ENCODE measurements around the gene DNAH17. TPM values are rescaled to one million over a fixed set of nuclear protein-coding genes. Genes with fewer than 3 reads are reported as not detected.

Gene DNAH17
- total and polyA plus RNA-seq, 2 donors (not counting 3 experiments of a cell fraction or from before 2014, with no cell fraction given) = not detected

DNA sequence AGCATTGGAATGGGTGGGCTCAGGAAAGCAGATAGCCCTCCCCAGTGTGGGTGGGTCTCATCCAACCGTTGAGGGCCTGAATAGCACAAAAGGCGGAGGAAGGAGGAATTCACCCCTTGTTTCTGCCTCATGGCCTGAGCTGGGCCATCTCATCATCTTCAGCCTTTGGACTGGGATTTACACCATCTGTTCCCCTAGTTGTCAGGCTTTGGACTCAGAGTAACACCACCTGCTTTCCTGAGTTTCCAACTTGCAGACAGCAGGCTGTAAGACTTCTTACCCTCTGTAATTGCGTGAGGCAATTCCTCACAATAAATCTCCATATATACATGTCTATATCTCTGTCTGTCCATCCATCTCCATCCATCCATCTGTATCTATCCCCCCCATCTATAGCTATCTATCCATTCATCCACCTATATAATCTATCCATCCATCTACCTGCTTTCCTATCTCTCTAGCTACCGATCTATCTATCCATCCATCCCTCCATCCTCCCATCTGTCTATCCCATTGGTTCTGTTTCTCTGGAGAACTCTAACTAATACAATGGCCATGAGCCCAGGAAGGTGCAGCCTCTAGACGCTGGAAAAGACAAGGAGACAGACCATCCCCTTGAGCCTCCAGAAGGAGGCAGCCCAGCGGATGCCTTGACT lies 21.3 kb downstream of the DNAH17 start:
- no peaks in the 10 kb centered on the region for H3K4me1 ChIP-seq (ENCODE audit: control insufficient read depth, extremely low read depth, insufficient read depth, low read length)
- TF ChIP-seq EZH2 (IDR thresholded peaks at IDR 0.05; ENCODE audit: borderline replicate concordance, low read depth, low read length, severe bottlenecking) = no peak
- TF ChIP-seq POLR2A (IDR thresholded peaks at IDR 0.05; ENCODE audit: low read depth, low read length) = no peak
- TF ChIP-seq FOS (IDR thresholded peaks at IDR 0.05; ENCODE audit: borderline replicate concordance, insufficient read depth, low read length) = no peak
- TF ChIP-seq, protein P1, sequence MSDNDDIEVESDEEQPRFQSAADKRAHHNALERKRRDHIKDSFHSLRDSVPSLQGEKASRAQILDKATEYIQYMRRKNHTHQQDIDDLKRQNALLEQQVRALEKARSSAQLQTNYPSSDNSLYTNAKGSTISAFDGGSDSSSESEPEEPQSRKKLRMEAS (IDR thresholded peaks at IDR 0.05; ENCODE audit: insufficient read depth, insufficient read length) = no peak
- TF ChIP-seq POLR2AphosphoS5 (IDR thresholded peaks at IDR 0.05; ENCODE audit: insufficient read depth, low read depth, low read length) = no peak
- TF ChIP-seq MYC (IDR thresholded peaks at IDR 0.05; ENCODE audit: low read depth, low read length) = no peak
- TF ChIP-seq, protein P2, sequence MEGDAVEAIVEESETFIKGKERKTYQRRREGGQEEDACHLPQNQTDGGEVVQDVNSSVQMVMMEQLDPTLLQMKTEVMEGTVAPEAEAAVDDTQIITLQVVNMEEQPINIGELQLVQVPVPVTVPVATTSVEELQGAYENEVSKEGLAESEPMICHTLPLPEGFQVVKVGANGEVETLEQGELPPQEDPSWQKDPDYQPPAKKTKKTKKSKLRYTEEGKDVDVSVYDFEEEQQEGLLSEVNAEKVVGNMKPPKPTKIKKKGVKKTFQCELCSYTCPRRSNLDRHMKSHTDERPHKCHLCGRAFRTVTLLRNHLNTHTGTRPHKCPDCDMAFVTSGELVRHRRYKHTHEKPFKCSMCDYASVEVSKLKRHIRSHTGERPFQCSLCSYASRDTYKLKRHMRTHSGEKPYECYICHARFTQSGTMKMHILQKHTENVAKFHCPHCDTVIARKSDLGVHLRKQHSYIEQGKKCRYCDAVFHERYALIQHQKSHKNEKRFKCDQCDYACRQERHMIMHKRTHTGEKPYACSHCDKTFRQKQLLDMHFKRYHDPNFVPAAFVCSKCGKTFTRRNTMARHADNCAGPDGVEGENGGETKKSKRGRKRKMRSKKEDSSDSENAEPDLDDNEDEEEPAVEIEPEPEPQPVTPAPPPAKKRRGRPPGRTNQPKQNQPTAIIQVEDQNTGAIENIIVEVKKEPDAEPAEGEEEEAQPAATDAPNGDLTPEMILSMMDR (IDR thresholded peaks at IDR 0.05; ENCODE audit: extremely low read depth in 1 of 2, insufficient read depth in 1 of 2, low read depth in 1 of 2, low read length in 2 of 2) = no peak
- TF ChIP-seq GATA2 (IDR thresholded peaks at IDR 0.05; ENCODE audit: insufficient read depth, insufficient read length, low read depth, low read length) = no peak
- no peak for TF ChIP-seq JUN (IDR thresholded peaks at IDR 0.05; ENCODE audit: borderline replicate concordance, insufficient read depth, insufficient read length, low read depth)
- POLR2A ChIA-PET = no interaction called here
- H3K36me3 ChIP-seq (ENCODE audit: control insufficient read depth in 2 of 2, extremely low read depth in 1 of 2, insufficient read depth in 2 of 2, low read length in 2 of 2) = no peaks in the 10 kb centered on the region
- FAIRE-seq (no peak), DNase-seq (ENCODE audit: low read depth, low spot score) (no peak)
- H3K4me2 ChIP-seq (ENCODE audit: insufficient read depth, low read length) = no peak overlapping the region
- no peaks in the 10 kb centered on the region for H4K20me1 ChIP-seq (replicated peaks; ENCODE audit: control insufficient read depth, extremely low read depth, insufficient read depth, low read length)
- H2AFZ ChIP-seq (ENCODE audit: low read depth, low read length) = no peak overlapping the region
- no peaks in the 10 kb centered on the region for H3K27me3 ChIP-seq (ENCODE audit: control insufficient read depth in 2 of 2, insufficient read depth in 2 of 2, low read length in 2 of 2)
- no peak overlapping the region for H3K4me3 ChIP-seq (replicated peaks in 1 of 3; ENCODE audit: insufficient read depth in 1 of 3, low read depth in 1 of 3, low read length in 3 of 3)
- CTCF ChIA-PET = interaction anchor here (1.1 to 1.3 kb wide), 2 partner anchors 49 to 59 kb away, joined by 3 to 4 read pairs; no protein-coding TSS in a partner anchor
- intact Hi-C loops (cut with micrococcal nuclease) (no loop called here), dilution Hi-C loops (cut with MboI; ENCODE audit: extremely low pct_ligation_motif_present, low sequenced_read_pairs) (no loop called here)
- no peaks in the 10 kb centered on the region for H3K9me1 ChIP-seq (replicated peaks; ENCODE audit: control insufficient read depth, extremely low read depth, insufficient read depth, low read length)
- H3K27ac ChIP-seq (ENCODE audit: insufficient read depth, low read depth, low read length) = no peak overlapping the region
- no peaks in the 10 kb centered on the region for H3K79me2 ChIP-seq (ENCODE audit: control insufficient read depth, insufficient read depth, low read length)
- no peaks in the 10 kb centered on the region for H3K9me3 ChIP-seq (replicated peaks; ENCODE audit: control insufficient read depth, insufficient read depth, low read length)
- no peak overlapping the region for H3K9ac ChIP-seq (replicated peaks; ENCODE audit: extremely low read depth, insufficient read depth, low read length)
- no TSS peak for BruUV-seq (replicated peaks)

All from endothelial cell of umbilical vein (primary cell).